ENCODE results near the gene STAMBP.

DNA sequence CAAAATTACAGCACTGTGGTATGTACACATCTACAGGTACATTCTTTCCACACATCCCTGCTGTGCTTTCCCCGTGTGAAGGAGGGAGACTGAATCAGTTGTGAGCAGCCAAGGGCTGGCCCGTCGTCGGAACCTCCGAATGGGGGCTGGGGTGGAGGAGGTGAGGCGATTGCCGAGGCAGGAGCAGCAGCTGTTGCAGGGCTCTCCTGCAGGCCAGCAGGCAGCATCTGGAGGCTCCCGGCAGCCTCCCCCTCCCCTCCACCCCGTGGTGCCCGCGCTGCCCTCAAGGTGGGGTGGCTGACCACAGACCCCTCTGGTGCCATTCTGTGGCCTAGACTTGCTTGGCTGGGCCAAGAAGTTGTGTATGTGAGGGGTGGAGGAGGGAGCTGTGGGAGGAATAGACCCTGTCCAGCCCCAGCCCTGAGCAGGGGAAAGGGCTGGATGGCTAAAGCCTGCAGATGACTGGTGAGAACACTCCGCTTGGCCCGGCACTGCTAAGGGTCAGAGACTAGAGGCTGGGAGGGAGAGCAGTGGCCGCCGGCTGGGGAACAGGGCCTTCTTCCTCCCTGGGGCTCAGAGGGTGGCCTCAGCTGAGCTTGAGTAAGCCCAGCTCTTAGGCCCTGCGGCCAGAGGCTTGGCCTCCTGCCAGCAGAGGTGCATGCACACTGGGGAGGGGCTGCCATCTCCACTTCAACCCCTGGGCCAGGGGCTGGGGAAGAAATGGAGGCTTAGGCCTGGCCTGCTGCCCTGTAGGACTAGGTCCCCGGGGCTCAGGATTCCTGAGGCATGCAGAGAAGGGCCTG lies 7.6 kb downstream of the STAMBP start:
- TF ChIP-seq POLR2A (IDR thresholded peaks at IDR 0.05), result no peak
- TF ChIP-seq, protein P1, sequence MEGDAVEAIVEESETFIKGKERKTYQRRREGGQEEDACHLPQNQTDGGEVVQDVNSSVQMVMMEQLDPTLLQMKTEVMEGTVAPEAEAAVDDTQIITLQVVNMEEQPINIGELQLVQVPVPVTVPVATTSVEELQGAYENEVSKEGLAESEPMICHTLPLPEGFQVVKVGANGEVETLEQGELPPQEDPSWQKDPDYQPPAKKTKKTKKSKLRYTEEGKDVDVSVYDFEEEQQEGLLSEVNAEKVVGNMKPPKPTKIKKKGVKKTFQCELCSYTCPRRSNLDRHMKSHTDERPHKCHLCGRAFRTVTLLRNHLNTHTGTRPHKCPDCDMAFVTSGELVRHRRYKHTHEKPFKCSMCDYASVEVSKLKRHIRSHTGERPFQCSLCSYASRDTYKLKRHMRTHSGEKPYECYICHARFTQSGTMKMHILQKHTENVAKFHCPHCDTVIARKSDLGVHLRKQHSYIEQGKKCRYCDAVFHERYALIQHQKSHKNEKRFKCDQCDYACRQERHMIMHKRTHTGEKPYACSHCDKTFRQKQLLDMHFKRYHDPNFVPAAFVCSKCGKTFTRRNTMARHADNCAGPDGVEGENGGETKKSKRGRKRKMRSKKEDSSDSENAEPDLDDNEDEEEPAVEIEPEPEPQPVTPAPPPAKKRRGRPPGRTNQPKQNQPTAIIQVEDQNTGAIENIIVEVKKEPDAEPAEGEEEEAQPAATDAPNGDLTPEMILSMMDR (IDR thresholded peaks at IDR 0.05), result no peak
